ENCODE data around the gene H1-8. TPM values are rescaled to one million over a fixed set of nuclear protein-coding genes. Genes with fewer than 3 reads are reported as not detected.

H1-8 gene
- total RNA-seq, 1 experiment from 2014 or later = not detected

DNA sequence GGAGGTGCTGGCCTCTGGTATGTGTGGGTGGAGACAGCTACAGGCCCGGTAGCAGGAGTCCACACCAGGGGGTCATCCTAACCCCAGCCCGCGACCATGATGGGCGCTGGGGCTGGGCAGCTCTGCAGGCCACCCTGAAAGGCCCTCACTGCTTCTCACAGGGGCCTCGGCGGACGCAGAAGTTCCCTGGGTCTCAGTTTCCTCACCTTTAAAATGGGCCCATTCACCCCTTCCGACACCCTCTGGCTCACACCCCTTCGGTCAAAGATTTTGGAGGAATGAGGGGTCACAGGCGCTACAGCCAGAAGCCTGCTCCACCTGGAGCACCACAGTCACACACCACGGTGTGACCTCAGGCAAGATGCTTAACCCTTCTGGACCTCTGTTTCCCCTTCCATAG, 55.5 kb downstream of the H1-8 start:
- in situ Hi-C loops (cut with HindIII; ENCODE audit: low sequenced_read_pairs) = no loop called here

DNA sequence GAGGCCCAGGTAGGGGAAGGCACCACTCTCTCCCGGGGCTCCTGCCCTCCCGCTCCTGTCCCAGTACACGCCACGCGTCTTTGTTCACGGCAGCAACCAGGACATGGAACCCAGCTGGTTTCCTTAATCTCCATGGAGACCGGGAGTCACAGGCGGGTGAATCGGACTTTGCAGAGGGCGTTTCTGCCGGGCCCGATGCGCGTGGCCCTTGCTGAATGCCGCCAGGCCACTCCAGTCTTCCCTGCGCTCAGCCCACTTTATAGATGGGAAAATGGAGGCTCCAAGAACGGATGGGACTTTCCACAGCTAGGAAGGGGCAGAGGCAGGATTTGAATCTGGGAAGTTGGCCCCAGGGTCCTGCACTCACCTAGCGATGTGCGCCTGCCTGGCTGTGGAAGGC, 56.1 kb downstream of the H1-8 start:
- DNase-seq (ENCODE audit: low spot score) = no peak

More for the DNA sequence above, 55.5 kb downstream of the H1-8 start:
- DNase-seq (ENCODE audit: low spot score) = no peak

DNA sequence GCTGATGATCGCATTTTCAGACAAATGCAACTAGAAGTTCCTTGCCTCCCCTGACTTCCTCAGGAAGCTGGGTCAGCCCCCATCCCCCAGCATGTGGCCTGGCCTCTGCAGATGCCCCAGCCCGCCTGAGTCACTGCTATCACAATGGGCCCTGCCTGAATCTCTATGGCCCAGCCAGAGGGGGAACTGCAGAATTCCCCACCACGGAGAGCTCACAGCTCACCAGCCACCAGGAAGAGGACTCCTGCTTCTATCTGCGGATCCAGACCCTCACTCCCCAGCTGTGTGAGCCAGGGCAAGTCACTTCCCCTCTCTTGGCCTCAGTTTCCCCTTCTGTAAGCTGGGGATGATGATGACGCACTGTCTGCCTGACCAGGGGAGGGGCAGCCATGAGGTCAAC, 56.6 kb downstream of the H1-8 start:
- in situ Hi-C loops (cut with HindIII; ENCODE audit: low sequenced_read_pairs) = no loop called here
- no peak for DNase-seq (ENCODE audit: low spot score)

More for the DNA sequence above, 56.1 kb downstream of the H1-8 start:
- in situ Hi-C loops (cut with HindIII; ENCODE audit: low sequenced_read_pairs) = no loop called here

DNA sequence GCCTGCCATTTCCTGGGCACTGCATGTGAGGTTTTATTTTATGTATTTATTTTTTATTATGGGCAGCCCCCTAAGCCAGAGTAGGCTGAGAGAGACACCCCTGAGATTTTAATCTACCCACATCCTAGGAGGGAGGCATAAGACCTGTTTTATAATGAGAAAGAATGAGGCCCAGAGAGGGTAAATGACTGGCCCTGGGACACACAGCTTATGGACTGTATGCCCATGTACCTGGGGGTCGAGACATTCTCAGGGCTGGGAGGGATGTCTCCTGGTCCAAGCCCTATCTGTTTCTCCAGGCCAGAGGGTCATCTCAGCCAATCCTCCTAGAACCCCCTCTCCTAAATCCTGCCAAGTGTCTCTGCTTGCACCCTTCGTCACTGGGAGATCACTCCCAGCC, 57.4 kb downstream of the H1-8 start:
- in situ Hi-C loops (cut with HindIII; ENCODE audit: low sequenced_read_pairs) = no loop called here
- no peak for DNase-seq (ENCODE audit: low spot score)

Other genes with a start within 250 kb of the H1-8 start
- gene EFCAB12, start 114.5 kb upstream of the H1-8 start, total RNA-seq (2014; rRNA removed; shearing (Covaris generic)) = not detected in 2 replicates
- 14.0 and 18.9 TPM in 2 replicates for gene MBD4, start 103.2 kb upstream of the H1-8 start, total RNA-seq (2014; rRNA removed; shearing (Covaris generic))
- gene IFT122, start 103.0 kb upstream of the H1-8 start, total RNA-seq (2014; rRNA removed; shearing (Covaris generic)) = 14.6 and 19.9 TPM in 2 replicates
- gene RHO, start 14.5 kb upstream of the H1-8 start, total RNA-seq (2014; rRNA removed; shearing (Covaris generic)) = not detected in 2 replicates
- gene PLXND1, start 63.5 kb downstream of the H1-8 start, total RNA-seq (2014; rRNA removed; shearing (Covaris generic)) = 21.2 and 54.7 TPM in 2 replicates